GM18870 (cell line): ENCODE data around the gene ATF6.

ENCODE experiments used
- ATAC-seq: cut with Tn5 transposase; IDR thresholded peaks from one replicate; pipeline ENCODE4 v1.9.1; 2021; ENCODE audit warnings: moderate library complexity; ENCODE audit not compliant: unreplicated experiment

Gene ATF6

DNA sequence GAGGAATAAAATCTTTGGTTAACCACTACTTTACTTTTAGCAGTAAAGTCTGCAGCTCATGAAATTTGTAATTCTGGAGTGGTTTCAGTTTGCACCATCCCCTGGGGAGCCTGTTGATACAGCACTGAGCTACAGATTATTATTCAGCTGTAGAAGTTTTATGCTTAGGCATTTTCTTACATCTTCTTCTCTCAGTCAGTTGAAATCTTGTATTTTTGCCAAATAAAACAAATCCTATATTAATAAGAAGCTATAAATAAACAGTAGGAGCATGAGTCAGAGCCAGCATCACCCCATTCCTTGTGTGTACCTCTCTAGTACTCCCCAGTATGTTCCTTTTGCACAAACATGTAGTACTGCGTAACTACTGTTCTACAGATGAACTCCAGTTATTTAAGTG is 118.9 kb downstream of the ATF6 start:
- ATAC-seq, result no peak

GRCh38 chr1:161885759-161886158 is 119.6 kb downstream of the ATF6 start:
- ATAC-seq, result no peak

DNA sequence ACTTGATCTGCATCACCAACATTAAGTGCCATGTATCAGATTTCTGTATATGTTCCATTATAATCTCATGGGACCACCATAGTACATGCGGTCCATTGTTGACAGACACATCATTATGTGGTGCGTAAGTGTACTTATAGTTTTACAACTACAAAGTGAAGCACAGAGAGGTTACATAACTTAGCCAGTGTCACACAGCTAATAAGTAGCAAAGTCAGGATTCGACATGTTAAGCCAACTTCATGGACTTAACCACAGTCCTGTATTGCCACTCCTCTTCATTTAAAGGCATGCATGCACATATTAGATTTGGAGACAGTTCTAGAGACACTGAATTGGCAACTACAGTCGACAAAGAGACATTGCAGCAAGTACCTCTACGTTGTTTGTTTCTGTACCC is 120.5 kb downstream of the ATF6 start:
- ATAC-seq, result no peak

DNA sequence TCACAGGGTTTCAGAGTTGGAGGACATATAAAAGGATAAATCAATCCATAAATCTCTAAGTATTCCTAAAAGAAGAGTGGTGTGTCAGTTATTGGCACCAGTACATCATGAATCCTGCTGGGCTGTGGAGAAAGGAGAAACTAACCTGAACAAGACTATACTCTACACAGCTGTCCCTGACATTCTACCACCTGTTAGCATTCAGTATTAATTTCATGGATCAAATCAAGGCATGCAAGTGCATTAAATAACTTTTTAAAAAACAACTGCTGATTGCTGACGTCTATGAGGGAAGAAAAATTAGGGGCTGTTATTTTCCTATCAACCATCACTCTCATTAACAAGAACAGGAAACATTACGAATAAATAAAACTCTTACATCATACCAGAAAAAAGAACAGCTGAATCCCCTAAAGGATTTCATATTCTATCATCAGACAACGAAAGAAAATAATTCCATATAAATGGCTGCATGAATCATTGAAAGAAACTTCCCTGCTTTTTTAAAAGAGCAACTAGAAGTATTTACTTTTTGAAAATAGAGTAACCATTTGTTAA is 121.7 kb downstream of the ATF6 start:
- ATAC-seq, result no peak

DNA sequence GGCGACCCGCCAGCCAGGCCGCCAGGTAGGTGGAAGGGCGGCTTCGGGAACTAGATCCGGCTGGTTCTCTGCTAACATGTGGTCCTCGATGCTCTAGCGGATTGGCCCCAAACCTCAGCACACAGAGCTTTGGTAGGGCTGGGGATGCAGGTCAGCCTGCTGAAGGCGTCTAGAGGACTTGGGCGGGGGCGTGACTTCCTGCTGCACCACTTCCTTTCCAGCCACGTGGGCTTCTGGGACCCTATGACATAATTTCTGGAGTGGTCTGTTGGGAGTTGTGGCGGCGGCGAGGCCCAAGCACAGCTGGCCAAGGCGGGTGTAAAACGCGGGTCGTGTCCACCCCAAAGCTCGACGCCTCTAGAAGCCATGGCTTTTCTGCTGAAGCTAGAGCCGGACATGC is 124.5 kb downstream of the ATF6 start:
- ATAC-seq, result no peak

GRCh38 chr1:161899091-161899490 is 133.0 kb downstream of the ATF6 start:
- no peak for ATAC-seq

GRCh38 chr1:161900160-161900559 is 134.0 kb downstream of the ATF6 start:
- ATAC-seq, result no peak

- ATAC-seq, result no peak
Measured at GRCh38 chr1:161902182-161902581, 136.1 kb downstream of the ATF6 start.

- ATAC-seq, result no peak
Measured at GRCh38 chr1:161905269-161905884, 139.3 kb downstream of the ATF6 start.

DNA sequence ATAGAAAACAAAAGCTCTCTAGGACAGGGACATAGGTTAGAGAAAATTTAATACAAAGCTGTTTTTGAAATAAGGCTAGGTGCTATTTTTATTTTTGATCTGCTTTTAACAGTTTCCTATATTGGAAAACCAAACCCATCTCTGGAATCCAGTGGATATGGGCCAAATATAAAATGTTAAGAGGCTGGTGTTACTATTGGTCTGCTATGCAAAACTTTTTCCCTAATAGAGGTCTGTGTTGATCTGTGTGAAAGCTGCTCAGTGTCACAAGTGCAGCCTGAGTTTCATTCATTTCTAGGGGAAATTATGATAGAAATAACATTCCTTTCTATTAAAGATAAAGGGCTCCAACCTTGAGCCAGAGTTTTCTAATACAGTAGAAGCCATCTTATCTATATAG is 141.1 kb downstream of the ATF6 start:
- ATAC-seq, result no peak

- ATAC-seq, result no peak
Measured at GRCh38 chr1:161908264-161908663, 142.1 kb downstream of the ATF6 start.

GRCh38 chr1:161910604-161911003 is 144.5 kb downstream of the ATF6 start:
- ATAC-seq, result no peak

DNA sequence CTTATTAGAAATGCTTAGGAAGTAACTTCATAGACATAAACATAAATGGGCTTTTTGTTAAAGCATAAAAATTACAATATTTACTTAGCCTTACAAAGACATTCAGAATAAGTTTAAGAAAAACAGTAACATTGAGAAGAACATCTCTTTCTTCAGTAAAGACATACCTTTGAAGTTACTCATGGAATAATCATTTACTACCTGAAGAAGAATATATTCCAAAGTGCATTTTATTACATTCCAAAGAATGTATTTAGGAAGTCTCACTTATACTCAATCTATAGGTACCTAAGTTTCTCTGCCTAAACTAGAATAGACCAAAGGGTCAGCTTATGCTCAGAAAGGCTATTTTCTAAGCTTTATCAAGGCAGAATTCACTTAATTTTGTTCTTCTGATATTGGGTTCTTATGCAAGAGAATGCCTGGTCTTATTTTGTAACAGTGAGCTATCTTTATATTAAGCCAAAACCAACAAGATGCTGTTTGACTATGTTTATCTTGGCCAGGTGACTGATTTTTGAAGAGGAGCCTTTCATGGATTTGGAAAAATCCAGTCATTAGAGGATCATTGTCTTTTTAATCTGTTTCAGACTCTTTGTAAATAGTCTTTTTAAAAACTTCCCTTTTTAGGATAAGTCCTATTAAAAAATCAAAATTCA is 147.5 kb downstream of the ATF6 start:
- ATAC-seq, result no peak

GRCh38 chr1:161914595-161914994 is 148.5 kb downstream of the ATF6 start:
- ATAC-seq, result no peak

DNA sequence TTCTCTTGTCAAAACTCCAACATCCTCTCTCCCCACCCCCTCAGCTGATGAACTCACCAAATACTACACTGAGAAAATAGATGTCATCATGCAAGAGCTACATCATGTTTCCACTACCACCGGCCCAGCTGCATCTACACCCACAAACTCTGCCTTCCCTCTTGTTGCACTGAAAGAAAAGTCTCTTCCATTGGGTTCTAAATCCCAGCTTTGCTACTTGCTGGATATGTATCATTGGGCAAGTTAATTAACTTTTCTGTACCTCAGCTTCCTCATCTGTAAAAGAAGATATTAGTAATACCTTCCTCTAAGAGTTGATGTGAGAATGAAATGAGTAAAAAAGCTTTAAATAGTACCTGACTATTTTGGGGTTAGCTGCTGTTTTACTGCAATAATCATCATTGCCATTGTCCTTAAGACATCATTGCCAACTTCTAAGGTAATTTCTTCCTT is 149.0 kb downstream of the ATF6 start:
- peak; percentile 84 for ATAC-seq

GRCh38 chr1:161915978-161916377 is 149.9 kb downstream of the ATF6 start:
- no peak for ATAC-seq

DNA sequence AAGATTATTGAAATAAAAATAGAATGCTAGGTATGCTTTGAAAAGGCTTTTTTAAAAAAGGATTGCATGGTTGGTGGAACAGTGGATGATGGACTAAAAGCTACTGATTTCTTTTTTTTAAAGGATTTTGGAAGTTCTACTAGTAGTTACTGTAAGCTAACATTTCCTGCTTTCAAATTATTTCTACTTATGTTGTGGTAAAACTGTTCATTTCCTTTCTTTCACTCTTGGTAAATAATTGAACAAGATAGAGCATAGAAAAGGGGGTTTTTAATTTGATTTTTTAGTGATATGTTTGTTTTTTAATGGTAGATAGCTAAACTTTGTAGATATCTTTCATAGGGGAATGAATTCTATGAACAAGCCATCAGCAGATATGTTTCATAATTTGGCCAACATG is 153.1 kb downstream of the ATF6 start:
- ATAC-seq, result no peak

- ATAC-seq, result no peak
Measured at GRCh38 chr1:161921491-161921890, 155.4 kb downstream of the ATF6 start.

DNA sequence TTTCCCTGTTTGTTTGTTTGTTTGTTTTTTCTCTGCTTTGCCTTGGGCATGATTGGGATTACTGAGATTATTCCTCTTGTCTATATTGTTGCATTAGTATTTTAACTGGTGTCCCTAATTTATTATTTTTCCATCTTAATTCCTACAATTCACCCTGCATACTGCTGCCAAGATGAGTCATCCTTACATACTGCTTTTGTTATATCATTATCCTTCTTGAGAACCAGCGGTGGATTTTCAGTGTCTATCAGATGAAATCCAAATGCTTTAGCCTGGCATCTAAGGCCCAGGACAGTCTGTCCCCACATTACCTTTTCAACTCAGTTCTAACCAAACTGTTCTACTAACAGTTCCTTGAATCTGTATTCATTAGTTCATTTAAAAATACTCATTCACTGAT is 155.9 kb downstream of the ATF6 start:
- no peak for ATAC-seq

GRCh38 chr1:161928056-161928455 is 161.9 kb downstream of the ATF6 start:
- ATAC-seq, result no peak

DNA sequence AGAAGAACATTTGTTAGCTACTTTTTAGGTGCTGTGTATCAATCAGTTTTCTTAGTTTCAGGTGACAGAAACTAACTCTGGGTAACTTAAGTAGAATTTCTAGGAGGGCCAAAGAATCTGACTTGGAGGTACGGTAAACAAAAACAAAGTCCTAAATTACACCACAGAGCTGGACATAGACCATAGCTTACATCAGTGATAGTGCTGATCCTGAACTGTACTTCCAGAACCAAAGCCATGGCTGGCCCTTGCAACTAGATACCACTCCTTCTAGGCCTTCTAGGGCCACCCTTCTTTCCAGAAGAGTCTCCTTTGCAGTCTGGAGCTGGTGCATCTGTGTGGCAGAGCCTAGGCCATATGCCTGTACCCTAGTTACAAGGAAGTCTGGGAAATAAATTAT is 163.0 kb downstream of the ATF6 start:
- no peak for ATAC-seq

- no peak for ATAC-seq
Measured at GRCh38 chr1:161930064-161930463, 163.9 kb downstream of the ATF6 start.

- ATAC-seq, result no peak
Measured at GRCh38 chr1:161932668-161933067, 166.5 kb downstream of the ATF6 start.
